NCI-H774 (cell line): ENCODE measurements around the gene CSHL1.
"Not testable (repeated sequence)": the region's sequence is repeated elsewhere in the genome, so short reads cannot be mapped to it uniquely, and the experiment has no call there.

ENCODE experiments used
- DNase-seq: peaks from one replicate; lab custom pipeline; 2025; lab: John Stamatoyannopoulos, UW

The CSHL1 gene

GRCh38 chr17:63939884-63940283 lies 28.8 kb upstream of the CSHL1 start:
- DNase-seq, result no peak

- DNase-seq, result no peak
These were observed 28.3 kb upstream of the CSHL1 start for GRCh38 chr17:63939401-63939800.

- DNase-seq, result no peak
These were observed 26.9 kb upstream of the CSHL1 start for GRCh38 chr17:63937920-63938319.

- no peak for DNase-seq
These were observed 26.3 kb upstream of the CSHL1 start for GRCh38 chr17:63937319-63937718.

- DNase-seq, result no peak
These were observed 23.4 kb upstream of the CSHL1 start for GRCh38 chr17:63934183-63935112.

GRCh38 chr17:63933598-63933997 lies 22.5 kb upstream of the CSHL1 start:
- DNase-seq, result no peak

- no peak for DNase-seq
These were observed 21.7 kb upstream of the CSHL1 start for GRCh38 chr17:63932721-63933120.

GRCh38 chr17:63931981-63932561 lies 21.0 kb upstream of the CSHL1 start, which contains the start of gene CD79B:
TSS of gene CD79B (minus strand) at chr17:63932331. CDS start at chr17:63932261, 70 bp downstream.
- DNase-seq, result no peak

- DNase-seq, result no peak
These were observed 20.0 kb upstream of the CSHL1 start for GRCh38 chr17:63930951-63931575.

GRCh38 chr17:63929860-63930766 lies 19.1 kb upstream of the CSHL1 start:
- DNase-seq, result no peak

GRCh38 chr17:63928966-63929695 lies 18.1 kb upstream of the CSHL1 start:
- no peak for DNase-seq

GRCh38 chr17:63928172-63928666 lies 17.2 kb upstream of the CSHL1 start:
- no peak for DNase-seq

- no peak for DNase-seq
These were observed 16.6 kb upstream of the CSHL1 start for GRCh38 chr17:63927464-63928171.

- DNase-seq, result no peak
These were observed 15.1 kb upstream of the CSHL1 start for GRCh38 chr17:63926164-63926563.

- DNase-seq, result no peak
These were observed 14.6 kb upstream of the CSHL1 start for GRCh38 chr17:63925615-63926014.

- not testable (repeated sequence) for DNase-seq
These were observed 11.3 kb upstream of the CSHL1 start for GRCh38 chr17:63922402-63922801.

- DNase-seq, result not testable (repeated sequence)
These were observed 9.7 kb upstream of the CSHL1 start for GRCh38 chr17:63920779-63921178.

- DNase-seq, result not testable (repeated sequence)
These were observed 9.0 kb upstream of the CSHL1 start for GRCh38 chr17:63920050-63920449.

- peak; percentile 55 for DNase-seq
These were observed 8.3 kb upstream of the CSHL1 start for GRCh38 chr17:63919311-63919723.

- DNase-seq, result not testable (repeated sequence)
These were observed 7.8 kb upstream of the CSHL1 start, which contains the start of gene GH1 for GRCh38 chr17:63918789-63919305. TSS of gene GH1 (minus strand) at chr17:63918839. CDS start at chr17:63918776, 63 bp downstream.
